ENCODE data around the gene FBXO45. TPM values are rescaled to one million over a fixed set of nuclear protein-coding genes. Genes with fewer than 3 reads are reported as not detected.
A peak's percentile ranks its signal among the peaks of the same experiment; 100 is the strongest.
"Not testable (repeated sequence)": the region's sequence is repeated elsewhere in the genome, so short reads cannot be mapped to it uniquely, and the experiment has no call there.

The FBXO45 gene
- total RNA-seq, 3 donors from 2014 or later = 5.6 to 7.6 (median 7.5) TPM

DNA sequence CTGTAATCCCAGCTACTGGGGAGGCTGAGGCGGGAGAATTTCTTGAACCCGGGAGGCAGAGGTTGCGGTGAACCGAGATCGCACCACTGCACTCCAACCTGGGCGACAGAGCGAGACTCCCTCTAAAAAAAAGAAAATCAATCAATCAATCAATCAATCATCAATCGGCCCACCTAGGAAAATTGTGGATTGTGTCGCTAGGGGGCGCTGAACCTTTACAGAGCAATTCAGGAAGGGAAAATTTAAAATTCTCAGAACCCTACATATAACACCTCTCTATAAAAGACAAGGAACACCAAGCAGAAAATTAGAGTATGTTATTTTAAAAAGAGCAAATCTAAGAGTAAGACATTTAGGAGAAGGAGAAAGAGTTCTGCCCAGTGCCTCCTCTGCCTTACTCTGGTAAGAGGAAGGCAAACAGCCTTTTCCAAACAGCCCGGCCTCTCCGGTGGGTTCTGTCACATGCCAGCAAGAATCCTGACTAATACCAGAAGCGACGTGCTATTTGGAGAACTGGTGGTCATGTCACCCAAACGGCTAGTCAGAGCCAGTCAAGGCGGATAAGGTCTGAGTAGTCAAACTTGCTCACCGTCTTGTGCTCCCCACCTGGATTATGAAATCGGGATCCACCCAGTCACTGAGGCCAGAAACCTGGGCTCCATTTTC is 31.0 kb upstream of the FBXO45 start:
- DNase-seq (ENCODE audit: low spot score in 2 of 2) = no peak
- intact Hi-C loops (cut with DNase I; ENCODE audit: low total_unique reads) = no loop called here
- Histone ChIP-seq H3K27me3 (no peaks in the 10 kb centered on the region), H3K4me1 (no peaks in the 10 kb centered on the region), H3K36me3 (no peaks in the 10 kb centered on the region), H3K9me3 (no peaks in the 10 kb centered on the region), H3K4me3 (no peak overlapping the region), H3K27ac (no peak overlapping the region)
- no peak for TF ChIP-seq POLR2A (IDR thresholded peaks at IDR 0.05)
- peak; percentile 31 to 63 (median 41) for TF ChIP-seq CTCF (IDR thresholded peaks at IDR 0.05)
- TF ChIP-seq POLR2AphosphoS5 (IDR thresholded peaks at IDR 0.05) = no peak

GRCh38 chr3:196541684-196542445 is 26.6 kb upstream of the FBXO45 start:
- no peak overlapping the region for H3K4me3 ChIP-seq
- no peaks in the 10 kb centered on the region for H3K4me1 ChIP-seq
- no peaks in the 10 kb centered on the region for H3K27me3 ChIP-seq
- TF ChIP-seq POLR2A (IDR thresholded peaks at IDR 0.05) = no peak
- no peak for TF ChIP-seq CTCF (IDR thresholded peaks at IDR 0.05)
- TF ChIP-seq POLR2AphosphoS5 (IDR thresholded peaks at IDR 0.05) = no peak
- H3K27ac ChIP-seq = no peak overlapping the region
- no peak for DNase-seq (ENCODE audit: low spot score in 2 of 2)
- intact Hi-C loops (cut with DNase I; ENCODE audit: low total_unique reads) = no loop called here
- H3K36me3 ChIP-seq = no peaks in the 10 kb centered on the region
- H3K9me3 ChIP-seq = no peaks in the 10 kb centered on the region

DNA sequence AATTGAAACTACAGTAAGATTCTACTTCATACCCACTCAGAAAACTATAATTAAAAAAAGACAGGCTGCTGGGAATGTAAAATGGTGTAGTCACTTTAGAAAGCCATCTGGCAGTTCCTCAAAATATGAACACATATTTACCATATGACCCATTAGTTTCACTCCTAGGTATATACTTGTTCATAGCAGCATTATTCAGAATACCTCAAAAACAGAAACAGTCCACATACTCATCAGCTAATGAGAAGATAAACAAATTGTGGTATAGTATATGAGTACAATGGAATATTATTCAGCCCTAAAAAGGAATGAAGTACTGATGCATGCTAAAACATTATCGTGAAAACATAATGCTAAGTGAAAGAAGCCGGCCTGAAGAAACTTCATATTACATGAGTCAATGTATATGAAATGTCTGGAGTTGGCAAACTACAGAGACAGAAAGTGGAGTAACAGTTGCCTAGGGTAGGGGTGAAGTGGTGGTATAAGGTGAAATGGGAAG is 23.9 kb upstream of the FBXO45 start:
- Histone ChIP-seq H3K36me3 (no peaks in the 10 kb centered on the region), H3K9me3 (peaks cover 0 to 6% of the 10 kb centered on the region in 2 donors), H3K4me1 (no peaks in the 10 kb centered on the region), H3K4me3 (no peak overlapping the region), H3K27me3 (no peaks in the 10 kb centered on the region), H3K27ac (no peak overlapping the region)
- intact Hi-C loops (cut with DNase I; ENCODE audit: low total_unique reads) = no loop called here
- DNase-seq (ENCODE audit: low spot score in 2 of 2) = no peak
- no peak for TF ChIP-seq CTCF (IDR thresholded peaks at IDR 0.05)
- no peak for TF ChIP-seq POLR2AphosphoS5 (IDR thresholded peaks at IDR 0.05)
- no peak for TF ChIP-seq POLR2A (IDR thresholded peaks at IDR 0.05)

DNA sequence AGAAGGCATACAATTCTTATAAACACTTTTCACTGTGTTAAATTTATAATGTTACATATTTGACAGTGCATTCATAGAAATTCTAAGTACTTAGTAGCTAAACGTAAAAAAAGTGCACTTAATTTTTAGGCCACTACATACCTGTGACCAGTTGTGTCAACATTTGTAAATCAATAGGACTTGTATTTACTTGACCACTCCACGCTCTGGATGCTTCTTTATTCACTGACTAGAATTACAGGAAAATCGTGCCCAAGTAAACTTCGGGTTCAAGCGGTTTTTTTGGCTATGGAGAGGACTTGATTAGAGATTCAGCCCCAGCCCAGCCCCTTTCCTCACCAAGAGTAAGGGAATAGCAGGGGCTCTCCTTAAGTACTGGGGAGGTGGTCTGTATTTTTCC is 21.9 kb upstream of the FBXO45 start:
- no peaks in the 10 kb centered on the region for H3K27me3 ChIP-seq
- peaks cover 0 to 7% of the 10 kb centered on the region in 2 donors for H3K9me3 ChIP-seq
- intact Hi-C loops (cut with DNase I; ENCODE audit: low total_unique reads) = no loop called here
- no peak overlapping the region for H3K27ac ChIP-seq
- no peak for DNase-seq (ENCODE audit: low spot score in 2 of 2)
- no peak overlapping the region for H3K4me3 ChIP-seq
- no peaks in the 10 kb centered on the region for H3K4me1 ChIP-seq
- H3K36me3 ChIP-seq = no peaks in the 10 kb centered on the region
- no peak for TF ChIP-seq POLR2A (IDR thresholded peaks at IDR 0.05)
- no peak for TF ChIP-seq POLR2AphosphoS5 (IDR thresholded peaks at IDR 0.05)
- no peak for TF ChIP-seq CTCF (IDR thresholded peaks at IDR 0.05)

GRCh38 chr3:196547067-196547466 is 21.4 kb upstream of the FBXO45 start:
- Histone ChIP-seq H3K4me3 (no peak overlapping the region), H3K36me3 (no peaks in the 10 kb centered on the region), H3K27me3 (no peaks in the 10 kb centered on the region), H3K4me1 (no peaks in the 10 kb centered on the region), H3K9me3 (peaks cover 0 to 7% of the 10 kb centered on the region in 2 donors), H3K27ac (no peak overlapping the region)
- intact Hi-C loops (cut with DNase I; ENCODE audit: low total_unique reads) = no loop called here
- no peak for DNase-seq (ENCODE audit: low spot score in 2 of 2)
- TF ChIP-seq POLR2A (IDR thresholded peaks at IDR 0.05) (no peak), POLR2AphosphoS5 (IDR thresholded peaks at IDR 0.05) (no peak), CTCF (IDR thresholded peaks at IDR 0.05) (no peak)

DNA sequence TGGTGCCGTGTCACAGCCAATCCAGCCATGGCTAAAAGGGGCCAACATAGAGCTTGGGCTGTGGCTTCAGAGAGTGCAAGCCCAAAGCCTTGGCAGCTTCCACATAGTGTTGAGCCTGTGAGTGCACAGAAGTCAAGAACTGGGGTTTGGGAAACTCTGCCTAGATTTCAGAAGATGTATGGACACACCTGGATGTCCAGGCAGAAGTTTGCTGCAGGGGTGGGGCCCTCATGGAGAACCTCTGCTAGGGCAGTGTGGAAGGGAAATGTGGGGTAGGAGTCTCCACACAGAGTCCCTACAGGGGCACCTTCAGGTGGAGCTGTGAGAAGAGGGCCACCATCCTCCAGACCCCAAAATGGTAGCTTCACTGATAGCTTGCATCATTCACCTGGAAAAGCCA is 19.1 kb upstream of the FBXO45 start:
- DNase-seq (ENCODE audit: low spot score in 2 of 2); intact Hi-C loops (cut with DNase I; ENCODE audit: low total_unique reads); H3K9me3 ChIP-seq; H3K36me3 ChIP-seq; H3K4me1 ChIP-seq; H3K27ac ChIP-seq; H3K4me3 ChIP-seq; H3K27me3 ChIP-seq: not testable (repeated sequence)

DNA sequence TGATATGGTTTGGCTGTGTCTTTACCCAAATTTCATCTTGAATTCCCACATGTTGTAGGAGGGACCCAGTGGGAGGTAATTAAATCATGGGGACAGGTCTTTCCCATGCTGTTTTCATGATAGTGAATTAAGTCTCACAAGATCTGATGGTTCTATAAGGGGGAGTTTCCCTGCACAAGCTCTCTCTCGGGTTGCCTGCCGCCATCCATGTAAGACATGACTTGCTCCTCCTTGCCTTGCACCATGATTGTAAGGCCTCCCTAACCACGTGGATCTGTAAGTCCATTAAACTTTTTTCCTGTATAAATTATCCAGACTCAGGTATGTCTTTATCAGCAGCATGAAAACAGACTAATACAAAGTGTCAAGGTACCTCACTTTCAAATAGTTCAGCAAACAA is 18.3 kb upstream of the FBXO45 start:
- H3K36me3 ChIP-seq; H3K27me3 ChIP-seq; H3K9me3 ChIP-seq; H3K4me3 ChIP-seq; H3K4me1 ChIP-seq; intact Hi-C loops (cut with DNase I; ENCODE audit: low total_unique reads); H3K27ac ChIP-seq; DNase-seq (ENCODE audit: low spot score in 2 of 2): not testable (repeated sequence)
